Breast epithelium (tissue), 3 donors: ENCODE results near the gene THNSL1.

Experiments
- POLR2AphosphoS5 ChIP-seq, 3 donors: sonication (generic); formaldehyde crosslinking; IDR thresholded peaks; one replicate each; pipeline ENCODE4 v1.6.1; 2017; ENCODE audit warnings: antibody characterized with exemption in 3 of 3
- TF ChIP-seq, protein P1 (sequence below), 3 donors: fragments of 450-650 bp; IDR thresholded peaks; one replicate each; pipeline ENCODE4 v1.5.1; 2016 to 2017; ENCODE audit warnings: antibody characterized with exemption in 3 of 3, mild to moderate bottlenecking in 3 of 3, moderate library complexity in 3 of 3

- TF ChIP-seq, protein P1, sequence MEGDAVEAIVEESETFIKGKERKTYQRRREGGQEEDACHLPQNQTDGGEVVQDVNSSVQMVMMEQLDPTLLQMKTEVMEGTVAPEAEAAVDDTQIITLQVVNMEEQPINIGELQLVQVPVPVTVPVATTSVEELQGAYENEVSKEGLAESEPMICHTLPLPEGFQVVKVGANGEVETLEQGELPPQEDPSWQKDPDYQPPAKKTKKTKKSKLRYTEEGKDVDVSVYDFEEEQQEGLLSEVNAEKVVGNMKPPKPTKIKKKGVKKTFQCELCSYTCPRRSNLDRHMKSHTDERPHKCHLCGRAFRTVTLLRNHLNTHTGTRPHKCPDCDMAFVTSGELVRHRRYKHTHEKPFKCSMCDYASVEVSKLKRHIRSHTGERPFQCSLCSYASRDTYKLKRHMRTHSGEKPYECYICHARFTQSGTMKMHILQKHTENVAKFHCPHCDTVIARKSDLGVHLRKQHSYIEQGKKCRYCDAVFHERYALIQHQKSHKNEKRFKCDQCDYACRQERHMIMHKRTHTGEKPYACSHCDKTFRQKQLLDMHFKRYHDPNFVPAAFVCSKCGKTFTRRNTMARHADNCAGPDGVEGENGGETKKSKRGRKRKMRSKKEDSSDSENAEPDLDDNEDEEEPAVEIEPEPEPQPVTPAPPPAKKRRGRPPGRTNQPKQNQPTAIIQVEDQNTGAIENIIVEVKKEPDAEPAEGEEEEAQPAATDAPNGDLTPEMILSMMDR (IDR thresholded peaks at IDR 0.05), result no peak
- TF ChIP-seq POLR2AphosphoS5 (IDR thresholded peaks at IDR 0.05), result no peak
These were observed 2.3 kb downstream of the THNSL1 start for GRCh38 chr10:25018703-25019102.
